ENCODE results near the gene PINLYP. TPM values are rescaled to one million over a fixed set of nuclear protein-coding genes. Genes with fewer than 3 reads are reported as not detected.

The PINLYP gene
- total and polyA plus RNA-seq, 2 experiments from 2014 or later: 7.8 to 11.1 TPM

DNA sequence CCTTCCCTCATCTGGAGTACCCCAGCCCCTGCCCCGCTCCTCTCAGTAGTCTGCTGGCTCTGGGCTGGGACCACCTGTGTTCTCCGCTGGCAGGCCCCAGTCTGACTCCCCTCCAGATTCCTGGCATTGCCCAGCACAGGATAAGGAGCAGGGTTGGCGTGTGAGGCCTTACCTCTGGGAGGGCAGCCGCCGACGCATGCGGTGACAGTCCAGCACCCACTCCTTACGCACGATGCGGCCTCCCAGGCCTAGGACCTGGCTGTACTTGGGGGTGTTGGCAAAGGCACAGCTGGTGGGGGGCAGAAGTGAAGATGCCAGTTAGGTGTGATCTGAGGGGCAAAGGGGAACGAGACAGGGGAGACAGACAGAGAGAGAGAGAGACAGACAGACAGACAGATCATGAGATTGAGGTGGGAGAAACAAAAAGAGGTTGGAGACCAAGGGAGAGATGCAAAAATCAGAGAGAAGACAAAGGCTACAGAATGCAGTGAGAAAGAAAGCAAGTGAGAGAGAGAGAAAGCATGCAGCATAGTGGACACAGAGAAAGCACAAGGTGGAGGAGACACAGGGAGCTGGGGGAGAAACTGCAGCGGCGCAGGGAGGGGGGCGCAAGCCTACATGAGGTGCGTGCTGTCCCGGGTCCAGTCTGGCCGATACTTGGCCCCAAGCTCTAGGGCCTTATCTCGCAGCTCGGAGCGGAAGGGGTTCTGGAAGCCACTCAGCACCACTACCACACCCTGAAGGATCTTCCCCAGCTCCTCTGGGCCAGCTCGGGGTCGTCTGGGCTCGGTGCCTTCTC, 24.0 kb upstream of the PINLYP start:
- Histone ChIP-seq H3K79me2 (replicated peaks; ENCODE audit: insufficient read depth) (no peaks in the 10 kb centered on the region), H3K4me3 (no peak overlapping the region), H3K27ac (ENCODE audit: low read depth) (no peak overlapping the region), H3K4me2 (no peak overlapping the region), H3K27me3 (ENCODE audit: insufficient read depth) (no peaks in the 10 kb centered on the region), H3K9me2 (ENCODE audit: insufficient read depth) (no peaks in the 10 kb centered on the region), H4K20me1 (replicated peaks; ENCODE audit: insufficient read depth) (no peaks in the 10 kb centered on the region), H3K4me1 (ENCODE audit: insufficient read depth) (peaks cover 4% of the 10 kb centered on the region; the same call in 1 of the 2 replicates), H3F3A (replicated peaks; ENCODE audit: low read depth) (no peaks in the 10 kb centered on the region), H2AFZ (no peak overlapping the region), H3K36me3 (ENCODE audit: insufficient read depth) (no peaks in the 10 kb centered on the region; the same call in 1 of the 2 replicates)
- no peak for DNase-seq (ENCODE audit: low spot score)
- Mint-ChIP-seq H3K36me3 (ENCODE audit: low read depth) (peaks cover 54% of the 10 kb centered on the region), H3K4me3 (no peak overlapping the region; the same call in 2 of the 3 replicates), H3K27ac (peak overlapping the region; percentile 11; the same call in 1 of the 2 replicates), H3K4me1 (peaks cover 9% of the 10 kb centered on the region), H3K27me3 (ENCODE audit: insufficient read depth, low read depth, poor library complexity) (peaks cover 4% of the 10 kb centered on the region), H3K9me3 (no peaks in the 10 kb centered on the region)
- no peak for ATAC-seq
- TF ChIP-seq, protein P1, sequence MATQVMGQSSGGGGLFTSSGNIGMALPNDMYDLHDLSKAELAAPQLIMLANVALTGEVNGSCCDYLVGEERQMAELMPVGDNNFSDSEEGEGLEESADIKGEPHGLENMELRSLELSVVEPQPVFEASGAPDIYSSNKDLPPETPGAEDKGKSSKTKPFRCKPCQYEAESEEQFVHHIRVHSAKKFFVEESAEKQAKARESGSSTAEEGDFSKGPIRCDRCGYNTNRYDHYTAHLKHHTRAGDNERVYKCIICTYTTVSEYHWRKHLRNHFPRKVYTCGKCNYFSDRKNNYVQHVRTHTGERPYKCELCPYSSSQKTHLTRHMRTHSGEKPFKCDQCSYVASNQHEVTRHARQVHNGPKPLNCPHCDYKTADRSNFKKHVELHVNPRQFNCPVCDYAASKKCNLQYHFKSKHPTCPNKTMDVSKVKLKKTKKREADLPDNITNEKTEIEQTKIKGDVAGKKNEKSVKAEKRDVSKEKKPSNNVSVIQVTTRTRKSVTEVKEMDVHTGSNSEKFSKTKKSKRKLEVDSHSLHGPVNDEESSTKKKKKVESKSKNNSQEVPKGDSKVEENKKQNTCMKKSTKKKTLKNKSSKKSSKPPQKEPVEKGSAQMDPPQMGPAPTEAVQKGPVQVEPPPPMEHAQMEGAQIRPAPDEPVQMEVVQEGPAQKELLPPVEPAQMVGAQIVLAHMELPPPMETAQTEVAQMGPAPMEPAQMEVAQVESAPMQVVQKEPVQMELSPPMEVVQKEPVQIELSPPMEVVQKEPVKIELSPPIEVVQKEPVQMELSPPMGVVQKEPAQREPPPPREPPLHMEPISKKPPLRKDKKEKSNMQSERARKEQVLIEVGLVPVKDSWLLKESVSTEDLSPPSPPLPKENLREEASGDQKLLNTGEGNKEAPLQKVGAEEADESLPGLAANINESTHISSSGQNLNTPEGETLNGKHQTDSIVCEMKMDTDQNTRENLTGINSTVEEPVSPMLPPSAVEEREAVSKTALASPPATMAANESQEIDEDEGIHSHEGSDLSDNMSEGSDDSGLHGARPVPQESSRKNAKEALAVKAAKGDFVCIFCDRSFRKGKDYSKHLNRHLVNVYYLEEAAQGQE (IDR thresholded peaks at IDR 0.05; ENCODE audit: unreplicated experiment): no peak
- TF ChIP-seq, protein P2, sequence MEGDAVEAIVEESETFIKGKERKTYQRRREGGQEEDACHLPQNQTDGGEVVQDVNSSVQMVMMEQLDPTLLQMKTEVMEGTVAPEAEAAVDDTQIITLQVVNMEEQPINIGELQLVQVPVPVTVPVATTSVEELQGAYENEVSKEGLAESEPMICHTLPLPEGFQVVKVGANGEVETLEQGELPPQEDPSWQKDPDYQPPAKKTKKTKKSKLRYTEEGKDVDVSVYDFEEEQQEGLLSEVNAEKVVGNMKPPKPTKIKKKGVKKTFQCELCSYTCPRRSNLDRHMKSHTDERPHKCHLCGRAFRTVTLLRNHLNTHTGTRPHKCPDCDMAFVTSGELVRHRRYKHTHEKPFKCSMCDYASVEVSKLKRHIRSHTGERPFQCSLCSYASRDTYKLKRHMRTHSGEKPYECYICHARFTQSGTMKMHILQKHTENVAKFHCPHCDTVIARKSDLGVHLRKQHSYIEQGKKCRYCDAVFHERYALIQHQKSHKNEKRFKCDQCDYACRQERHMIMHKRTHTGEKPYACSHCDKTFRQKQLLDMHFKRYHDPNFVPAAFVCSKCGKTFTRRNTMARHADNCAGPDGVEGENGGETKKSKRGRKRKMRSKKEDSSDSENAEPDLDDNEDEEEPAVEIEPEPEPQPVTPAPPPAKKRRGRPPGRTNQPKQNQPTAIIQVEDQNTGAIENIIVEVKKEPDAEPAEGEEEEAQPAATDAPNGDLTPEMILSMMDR (conservative IDR thresholded peaks at IDR 0.05; ENCODE audit: low read depth in 2 of 2): no peak
- TF ChIP-seq EZH2phosphoT487 (IDR thresholded peaks at IDR 0.05; ENCODE audit: unreplicated experiment) (no peak), ZNF114 (CRISPR knock-in tag; IDR thresholded peaks at IDR 0.05) (no peak), CREB1 (CRISPR knock-in tag; IDR thresholded peaks at IDR 0.05; ENCODE audit: low read depth) (no peak), POLR2AphosphoS5 (IDR thresholded peaks at IDR 0.05; ENCODE audit: low read depth) (no peak), NANOG (IDR thresholded peaks at IDR 0.05; ENCODE audit: borderline replicate concordance) (no peak)
- TF ChIP-seq, protein P3, sequence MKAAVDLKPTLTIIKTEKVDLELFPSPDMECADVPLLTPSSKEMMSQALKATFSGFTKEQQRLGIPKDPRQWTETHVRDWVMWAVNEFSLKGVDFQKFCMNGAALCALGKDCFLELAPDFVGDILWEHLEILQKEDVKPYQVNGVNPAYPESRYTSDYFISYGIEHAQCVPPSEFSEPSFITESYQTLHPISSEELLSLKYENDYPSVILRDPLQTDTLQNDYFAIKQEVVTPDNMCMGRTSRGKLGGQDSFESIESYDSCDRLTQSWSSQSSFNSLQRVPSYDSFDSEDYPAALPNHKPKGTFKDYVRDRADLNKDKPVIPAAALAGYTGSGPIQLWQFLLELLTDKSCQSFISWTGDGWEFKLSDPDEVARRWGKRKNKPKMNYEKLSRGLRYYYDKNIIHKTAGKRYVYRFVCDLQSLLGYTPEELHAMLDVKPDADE (IDR thresholded peaks at IDR 0.05): no peak

DNA sequence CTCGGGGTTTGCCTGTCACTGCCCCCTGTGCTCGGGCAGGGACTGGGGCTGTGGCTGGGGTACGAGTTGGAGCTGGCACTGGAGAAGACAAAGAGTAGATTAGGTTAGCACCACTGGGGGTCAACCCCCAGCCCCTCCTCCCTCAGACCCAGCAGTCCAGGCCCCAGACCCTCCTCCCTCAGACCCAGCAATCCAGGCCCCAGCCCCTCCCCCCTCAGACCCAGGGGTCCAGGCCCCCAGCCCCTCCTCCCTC, 23.5 kb upstream of the PINLYP start:
- no peak for ATAC-seq
- DNase-seq (ENCODE audit: low spot score): no peak
- H3F3A ChIP-seq (replicated peaks; ENCODE audit: low read depth): no peaks in the 10 kb centered on the region
- H2AFZ ChIP-seq: no peak overlapping the region
- no peaks in the 10 kb centered on the region for H4K20me1 ChIP-seq (replicated peaks; ENCODE audit: insufficient read depth)
- no peaks in the 10 kb centered on the region; the same call in 1 of the 2 replicates for H3K36me3 ChIP-seq (ENCODE audit: insufficient read depth)
- H3K4me1 Mint-ChIP-seq: peaks cover 9% of the 10 kb centered on the region
- peaks cover 4% of the 10 kb centered on the region for H3K27me3 Mint-ChIP-seq (ENCODE audit: insufficient read depth, low read depth, poor library complexity)
- no peaks in the 10 kb centered on the region for H3K9me2 ChIP-seq (ENCODE audit: insufficient read depth)
- TF ChIP-seq POLR2AphosphoS5 (IDR thresholded peaks at IDR 0.05; ENCODE audit: low read depth): no peak
- no peak overlapping the region for H3K4me3 Mint-ChIP-seq
- H3K27ac Mint-ChIP-seq: no peak overlapping the region
- no peaks in the 10 kb centered on the region for H3K27me3 ChIP-seq (ENCODE audit: insufficient read depth)
- peaks cover 54% of the 10 kb centered on the region for H3K36me3 Mint-ChIP-seq (ENCODE audit: low read depth)
- no peak overlapping the region for H3K4me2 ChIP-seq
- H3K4me3 ChIP-seq: no peak overlapping the region
- no peaks in the 10 kb centered on the region for H3K79me2 ChIP-seq (replicated peaks; ENCODE audit: insufficient read depth)
- H3K4me1 ChIP-seq (ENCODE audit: insufficient read depth): peaks cover 4% of the 10 kb centered on the region; the same call in 1 of the 2 replicates
- H3K27ac ChIP-seq (ENCODE audit: low read depth): no peak overlapping the region
- H3K9me3 Mint-ChIP-seq: no peaks in the 10 kb centered on the region

Measured in GM23338 (cell line).